GDM1 (cell line): ENCODE measurements around the gene TMEM243.

ENCODE experiments used
- DNase-seq: peaks from one replicate; lab custom pipeline; 2025; lab: John Stamatoyannopoulos, UW

TMEM243 gene

DNA sequence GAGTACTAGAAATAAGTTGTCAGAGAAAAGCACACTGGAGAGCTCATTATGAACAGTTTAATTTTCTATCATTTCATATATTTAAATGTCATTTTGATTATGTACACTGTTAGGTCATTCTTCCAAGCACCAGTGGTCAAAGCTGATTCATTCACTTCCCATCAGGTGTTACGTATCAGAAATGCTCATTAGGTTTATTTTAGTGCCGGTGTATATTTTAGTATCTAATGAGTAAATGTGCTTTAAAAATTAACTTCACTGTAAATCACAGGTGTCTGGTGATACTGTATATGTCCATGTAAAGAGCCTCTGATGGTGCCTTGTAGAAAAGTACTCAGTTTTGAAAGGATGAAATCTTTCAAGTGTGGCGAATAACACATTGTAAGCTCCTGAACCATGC is 63.7 kb downstream of the TMEM243 start:
- DNase-seq: no peak

DNA sequence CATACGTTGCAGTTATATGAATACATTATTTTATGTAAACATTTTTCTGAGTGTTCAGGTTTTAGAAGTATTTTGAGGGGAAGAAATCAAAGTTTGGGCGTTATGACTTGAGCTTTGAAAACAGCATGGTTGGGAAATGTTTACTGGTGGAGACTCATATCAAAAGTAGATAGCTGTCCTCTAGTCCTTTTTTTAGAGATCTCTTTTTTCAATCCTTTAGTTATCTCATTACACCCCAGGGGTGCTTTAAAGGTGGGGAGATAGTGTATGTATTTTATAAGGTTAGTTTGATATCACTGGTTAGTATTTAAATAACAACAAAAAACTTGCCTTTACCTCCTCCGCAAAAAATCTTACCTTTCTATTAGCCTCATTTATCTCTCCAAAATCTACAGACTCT is 65.0 kb downstream of the TMEM243 start:
- no peak for DNase-seq

DNA sequence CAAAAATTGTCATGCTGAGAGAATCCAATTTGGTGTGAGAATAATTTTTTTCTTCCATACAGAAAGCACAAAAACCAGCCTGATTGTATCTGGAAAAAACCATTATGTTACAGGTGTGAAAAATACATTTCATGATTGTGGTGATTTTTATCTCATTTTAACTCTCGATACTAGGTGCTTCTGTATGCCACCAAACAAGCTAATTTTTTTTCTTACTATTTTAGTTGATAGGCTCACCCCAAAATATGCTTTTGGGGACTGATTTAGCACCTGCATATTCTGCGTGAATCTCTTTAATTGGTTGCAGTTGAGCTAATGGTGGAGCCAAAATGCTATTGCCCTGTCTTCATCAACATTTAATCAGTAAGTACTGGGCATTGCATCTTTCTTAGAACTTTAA is 65.4 kb downstream of the TMEM243 start:
- DNase-seq: no peak

DNA sequence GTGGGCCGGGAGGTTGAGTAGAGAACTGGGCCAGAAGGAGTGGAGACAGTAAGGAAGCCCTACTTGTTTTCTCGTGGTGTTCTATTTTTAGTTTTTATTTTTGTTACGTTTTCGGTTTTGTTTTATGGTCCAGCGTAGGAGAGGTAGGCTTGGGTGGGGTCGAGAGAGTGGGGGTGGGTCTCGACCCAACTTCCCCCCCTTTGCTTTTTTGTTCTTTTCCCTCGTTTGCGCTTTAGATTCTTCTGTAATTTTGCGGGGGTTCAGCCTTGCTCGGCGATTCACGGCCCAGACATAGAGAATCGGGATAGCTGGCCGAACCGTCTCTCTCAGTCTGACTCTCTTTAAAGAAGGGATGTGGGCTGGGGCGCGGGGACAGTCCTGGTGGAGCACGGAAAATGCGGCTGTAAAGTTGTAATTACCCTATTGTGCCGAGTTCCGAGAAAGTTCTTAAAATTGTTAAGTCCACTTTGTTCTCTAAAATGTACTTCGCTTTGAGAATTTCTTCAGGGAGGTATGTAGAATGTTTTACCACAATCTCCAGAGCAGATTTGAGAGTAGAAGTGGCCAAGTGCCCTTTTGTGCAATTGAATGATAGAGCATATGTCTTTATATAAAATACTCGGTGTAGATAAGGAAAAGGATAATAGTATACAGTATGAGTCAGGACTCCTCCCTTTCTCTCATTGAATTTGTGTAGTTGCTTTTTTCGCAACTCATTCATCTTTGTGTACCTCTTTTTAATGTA is 66.5 kb downstream of the TMEM243 start:
- no peak for DNase-seq

DNA sequence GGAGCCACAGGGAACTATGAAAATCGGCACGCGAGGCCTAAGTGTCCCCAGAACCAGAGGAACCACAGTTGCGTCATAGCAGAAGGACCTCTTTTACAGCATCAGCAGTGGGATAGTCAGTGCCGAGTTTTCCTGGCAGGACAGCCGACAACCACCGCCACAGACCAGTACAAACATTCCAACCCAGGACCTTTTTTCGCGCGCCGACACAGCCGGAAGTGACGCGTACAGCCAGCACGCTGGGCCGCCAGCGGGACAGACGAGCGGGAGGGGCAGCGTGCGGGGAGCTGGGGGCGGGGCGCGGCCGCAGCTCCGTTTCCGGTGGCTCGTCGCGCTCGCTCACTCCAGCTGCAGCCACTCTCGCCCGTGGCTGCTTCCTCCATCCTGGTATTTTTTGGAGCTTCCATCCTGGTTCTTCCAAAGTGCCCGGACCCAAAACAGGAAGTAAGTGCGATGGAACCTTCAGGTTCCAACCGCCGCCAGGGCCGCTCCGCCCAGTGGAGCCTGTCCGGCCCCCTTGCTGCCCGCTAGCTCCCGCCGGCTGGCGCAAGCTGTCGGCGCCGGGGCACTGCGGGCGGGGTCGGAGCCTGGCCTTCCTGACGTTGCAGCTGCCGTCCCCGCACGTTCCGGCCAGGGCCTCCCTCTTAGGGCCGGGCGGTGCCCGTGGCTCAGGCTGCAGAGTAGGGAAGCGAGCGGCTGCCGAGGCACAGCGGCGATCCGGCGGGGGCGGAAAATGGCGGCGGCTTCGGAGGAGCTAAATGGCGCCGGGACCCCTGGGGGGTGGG is 67.2 kb downstream of the TMEM243 start, which contains the start of gene DMTF1:
TSS of gene DMTF1 (plus strand) at position 342 of the 785 bp plus-strand sequence. CDS start 12,489 bp downstream, outside the sequence.
- DNase-seq: peak; percentile 94

DNA sequence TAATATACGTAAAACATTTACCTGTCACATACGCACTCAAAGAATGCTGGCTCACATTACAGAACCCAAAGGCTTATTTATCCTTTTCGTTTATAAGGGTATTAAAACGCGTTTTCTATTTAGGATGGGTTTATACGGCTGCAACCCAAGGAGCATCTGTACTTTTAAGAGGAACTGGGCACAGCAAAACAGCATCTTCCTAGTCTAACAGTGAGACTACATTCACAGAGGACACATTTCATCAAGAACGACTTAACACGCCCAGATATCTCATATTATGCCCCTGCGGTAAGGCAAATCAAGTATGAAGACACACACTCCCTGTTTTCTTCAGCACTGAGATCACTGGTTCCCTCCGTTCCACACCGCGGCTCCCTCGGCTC is 67.8 kb downstream of the TMEM243 start:
- DNase-seq: no peak

DNA sequence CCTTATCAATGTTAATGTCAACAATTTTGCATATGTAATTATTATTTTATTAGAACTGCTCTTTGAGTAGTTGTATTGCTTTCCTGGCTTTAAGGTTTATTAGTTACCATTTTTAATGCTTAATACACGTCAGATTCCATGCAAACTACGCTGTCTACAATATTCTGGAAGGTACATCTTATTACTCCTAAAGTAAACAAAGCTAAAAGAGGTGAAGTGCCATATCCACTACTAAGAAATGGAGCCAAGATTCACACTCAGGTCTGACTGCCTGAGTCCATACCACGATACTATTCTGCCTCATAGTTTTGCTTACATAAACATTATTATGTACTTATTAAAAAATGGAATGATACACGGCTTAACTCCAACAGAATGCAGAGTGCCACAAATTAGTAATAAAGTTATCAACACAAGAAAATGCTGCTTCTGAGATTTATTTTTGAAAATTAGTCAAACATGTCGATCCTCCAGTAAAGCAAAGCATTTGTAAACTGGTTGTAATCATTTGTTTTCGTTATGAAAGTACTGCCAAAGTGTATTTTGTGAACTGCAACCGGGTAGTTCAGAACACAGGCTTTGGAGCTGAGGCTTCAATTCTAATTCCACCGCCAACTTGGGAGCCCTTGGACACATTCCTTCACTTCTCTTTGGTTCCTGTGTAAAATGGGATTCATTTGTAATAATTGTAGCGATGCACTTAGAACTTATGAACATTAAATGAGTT is 68.4 kb downstream of the TMEM243 start:
- no peak for DNase-seq

DNA sequence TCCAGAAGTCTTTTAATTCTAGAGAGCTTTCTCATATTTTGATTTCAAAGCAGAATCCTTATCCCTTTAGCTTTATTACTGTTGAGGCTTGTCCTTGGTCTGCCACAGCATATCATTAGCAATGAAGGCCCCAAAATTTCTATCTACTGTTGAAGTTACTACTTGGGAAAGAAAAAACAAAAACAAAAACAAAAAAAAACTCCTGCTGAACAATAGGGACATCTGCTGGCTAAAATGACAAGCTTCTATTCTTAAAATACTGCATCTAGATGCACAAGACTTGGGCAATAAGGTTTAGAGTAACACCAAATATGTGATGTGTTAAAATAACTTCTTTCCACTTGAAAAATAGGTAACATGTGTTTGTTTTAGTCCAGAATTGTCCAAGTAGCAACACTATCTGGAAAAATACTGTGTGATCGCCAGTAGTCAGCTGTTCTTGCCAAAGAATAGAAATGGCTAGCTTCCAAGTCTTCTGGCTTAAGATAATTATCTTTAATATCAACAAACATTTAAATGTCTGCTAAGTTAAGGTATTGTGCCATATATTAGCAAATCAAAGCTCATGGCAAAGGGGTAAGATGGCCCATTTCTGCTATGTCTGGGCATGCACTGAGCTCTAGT is 71.1 kb downstream of the TMEM243 start:
- DNase-seq: no peak

DNA sequence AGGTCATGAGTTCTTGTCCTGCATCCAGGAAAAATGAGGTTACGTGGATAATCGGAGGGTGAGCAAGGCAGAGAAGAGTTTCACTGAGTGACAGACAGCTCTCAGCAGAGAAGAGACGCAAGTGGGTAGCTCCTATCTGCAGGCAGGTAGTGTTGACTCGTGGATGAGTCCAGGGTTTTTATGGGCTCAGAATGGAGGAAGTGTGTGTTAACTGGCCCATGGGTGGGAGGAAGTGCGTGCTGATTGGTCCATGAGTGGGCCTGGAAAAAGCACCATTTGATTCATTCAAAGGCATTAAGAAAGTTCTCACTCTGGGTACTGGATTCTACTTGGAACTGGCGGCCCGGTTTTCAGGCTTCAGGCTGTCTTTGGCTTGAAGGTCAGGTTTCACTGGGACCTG is 72.0 kb downstream of the TMEM243 start:
- no peak for DNase-seq

DNA sequence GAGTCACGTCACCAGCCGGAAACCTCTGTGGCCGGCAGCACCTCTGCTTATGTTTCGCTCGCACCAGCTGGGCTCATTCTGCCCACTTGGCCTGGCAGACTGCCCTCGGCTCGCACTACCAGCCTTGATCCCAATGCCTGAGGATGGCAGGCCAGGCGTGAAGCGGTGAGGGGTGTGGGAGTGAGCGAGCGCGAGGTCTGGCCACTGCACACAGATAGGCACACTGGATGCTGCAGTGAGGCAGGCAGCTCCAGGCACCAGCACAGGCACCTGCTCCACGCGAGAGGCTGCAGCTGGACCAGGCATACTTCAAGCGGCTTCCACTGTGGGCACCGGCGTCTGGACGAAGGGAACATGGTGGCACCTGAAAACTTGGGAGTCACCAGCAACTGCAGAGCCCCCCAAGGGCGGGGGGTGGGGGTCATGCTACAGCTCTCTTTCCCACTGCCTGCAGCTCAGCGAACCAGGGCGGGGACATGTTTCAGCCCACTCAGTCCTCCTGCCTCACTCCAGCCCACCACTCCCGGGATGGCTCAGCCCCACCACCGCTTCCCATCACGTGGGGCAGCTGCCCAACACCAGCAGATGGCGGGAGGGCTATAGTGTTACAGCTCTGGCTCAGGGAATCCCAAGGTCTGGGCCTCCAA is 72.7 kb downstream of the TMEM243 start:
- DNase-seq: no peak
